Muscle layer of colon (tissue), 2 donors: ENCODE measurements around the gene GJC1.

Experiments
- H3K27ac ChIP-seq: one replicate; pipeline ENCODE4 v1.7.0; 2013; ENCODE audit warnings: low read depth, mild to moderate bottlenecking, low read length, moderate library complexity
- H3K27me3 ChIP-seq, 2 donors: one replicate each; pipeline ENCODE4 v1.7.0; 2013; ENCODE audit warnings: low read length in 2 of 2, mild to moderate bottlenecking in 2 of 2; ENCODE audit not compliant: insufficient read depth in 2 of 2, control insufficient read depth in 1 of 2
- H3K36me3 ChIP-seq: one replicate; pipeline ENCODE4 v1.7.0; 2013; ENCODE audit warnings: mild to moderate bottlenecking, low read length; ENCODE audit not compliant: insufficient read depth
- H3K4me1 ChIP-seq: one replicate; pipeline ENCODE4 v1.7.0; 2013; ENCODE audit warnings: mild to moderate bottlenecking, low read length; ENCODE audit not compliant: insufficient read depth
- H3K4me3 ChIP-seq, 2 donors: one replicate each; pipeline ENCODE4 v1.7.0; 2013; ENCODE audit warnings: low read length in 2 of 2, low read depth in 1 of 2, mild to moderate bottlenecking in 1 of 2, moderate library complexity in 1 of 2
- H3K9ac ChIP-seq: one replicate; pipeline ENCODE4 v1.7.0; 2013; ENCODE audit warnings: low read length
- H3K9me3 ChIP-seq: one replicate; pipeline ENCODE4 v1.7.0; 2013; ENCODE audit warnings: mild to moderate bottlenecking, low read length
- donor health status: abdominal sarcoma.
- donor health status: Adenocarcinoma of cecum.

GJC1 gene

GRCh38 chr17:44863061-44863918 lies 33.2 kb upstream of the GJC1 start:
- Histone ChIP-seq H3K4me1 (peaks cover 34% of the 10 kb centered on the region), H3K4me3 (no peak overlapping the region), H3K36me3 (peaks cover 59% of the 10 kb centered on the region), H3K27me3 (no peaks in the 10 kb centered on the region), H3K9ac (no peak overlapping the region), H3K9me3 (no peaks in the 10 kb centered on the region), H3K27ac (peak overlapping the region; percentile 78)

GRCh38 chr17:44862278-44862914 lies 32.3 kb upstream of the GJC1 start:
- H3K4me1 ChIP-seq, result peaks cover 26% of the 10 kb centered on the region
- no peak overlapping the region for H3K9ac ChIP-seq
- H3K4me3 ChIP-seq, result no peak overlapping the region
- H3K27ac ChIP-seq, result no peak overlapping the region
- no peaks in the 10 kb centered on the region for H3K9me3 ChIP-seq
- peaks cover 67% of the 10 kb centered on the region for H3K36me3 ChIP-seq
- no peaks in the 10 kb centered on the region for H3K27me3 ChIP-seq

GRCh38 chr17:44859701-44860100 lies 29.6 kb upstream of the GJC1 start:
- Histone ChIP-seq H3K9ac (no peak overlapping the region), H3K36me3 (peaks cover 85% of the 10 kb centered on the region), H3K27me3 (no peaks in the 10 kb centered on the region), H3K4me3 (no peak overlapping the region), H3K27ac (no peak overlapping the region), H3K4me1 (peaks cover 8% of the 10 kb centered on the region), H3K9me3 (no peaks in the 10 kb centered on the region)

DNA sequence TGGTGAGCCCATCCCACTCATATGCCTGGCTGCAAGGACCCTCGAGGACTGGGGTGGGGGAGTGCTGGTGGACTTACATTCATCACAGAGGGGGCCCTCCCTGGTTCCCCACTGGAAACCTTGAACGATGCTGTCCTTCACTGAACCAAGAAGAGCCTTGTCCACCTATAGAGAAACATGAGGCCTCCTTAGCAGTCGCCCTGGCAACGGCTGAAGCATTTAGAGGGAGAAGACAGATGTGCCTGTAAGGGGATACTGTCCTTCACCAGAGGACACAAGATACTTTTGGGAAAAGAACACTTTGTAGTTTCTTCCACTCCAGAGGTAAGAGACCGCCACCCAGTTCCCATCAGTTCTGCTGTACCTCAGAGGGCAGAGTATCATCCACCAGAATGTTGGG lies 24.1 kb upstream of the GJC1 start:
- no peaks in the 10 kb centered on the region for H3K27me3 ChIP-seq
- H3K9me3 ChIP-seq, result no peaks in the 10 kb centered on the region
- no peak overlapping the region for H3K4me3 ChIP-seq
- no peaks in the 10 kb centered on the region for H3K4me1 ChIP-seq
- no peak overlapping the region for H3K27ac ChIP-seq
- peaks cover 84% of the 10 kb centered on the region for H3K36me3 ChIP-seq
- H3K9ac ChIP-seq, result no peak overlapping the region

DNA sequence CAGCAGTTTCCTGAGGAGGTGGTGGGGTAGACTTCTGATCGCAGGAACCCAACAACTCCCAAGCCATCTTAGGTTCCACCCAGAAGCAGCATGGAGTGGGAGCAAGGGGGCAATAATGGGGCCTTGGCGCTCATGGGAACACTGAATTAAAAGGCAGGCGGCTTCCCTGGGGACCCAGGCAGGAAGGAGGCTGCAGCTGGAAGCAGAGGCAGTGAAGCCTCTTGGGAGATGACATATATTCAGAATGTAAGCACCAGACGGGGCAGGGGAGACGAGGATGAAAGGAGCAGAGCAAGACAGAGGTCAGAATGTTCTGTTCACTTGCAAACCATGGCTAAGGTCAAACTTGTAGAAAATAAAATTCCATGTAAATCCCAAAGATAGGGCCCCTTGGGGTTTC lies 20.5 kb upstream of the GJC1 start:
- Histone ChIP-seq H3K36me3 (peaks cover 51% of the 10 kb centered on the region), H3K27me3 (no peaks in the 10 kb centered on the region), H3K4me1 (no peaks in the 10 kb centered on the region), H3K4me3 (no peak overlapping the region), H3K9me3 (no peaks in the 10 kb centered on the region), H3K27ac (no peak overlapping the region), H3K9ac (no peak overlapping the region)

GRCh38 chr17:44850025-44850424 lies 19.9 kb upstream of the GJC1 start:
- no peak overlapping the region for H3K9ac ChIP-seq
- peaks cover 49% of the 10 kb centered on the region for H3K36me3 ChIP-seq
- no peaks in the 10 kb centered on the region for H3K4me1 ChIP-seq
- H3K4me3 ChIP-seq, result no peak overlapping the region
- H3K27ac ChIP-seq, result no peak overlapping the region
- H3K9me3 ChIP-seq, result no peaks in the 10 kb centered on the region
- H3K27me3 ChIP-seq, result no peaks in the 10 kb centered on the region

- H3K4me1 ChIP-seq, result peaks cover 8% of the 10 kb centered on the region
- no peaks in the 10 kb centered on the region for H3K27me3 ChIP-seq
- peaks cover 39% of the 10 kb centered on the region for H3K36me3 ChIP-seq
- no peak overlapping the region for H3K4me3 ChIP-seq
- no peak overlapping the region for H3K27ac ChIP-seq
- H3K9me3 ChIP-seq, result no peaks in the 10 kb centered on the region
- no peak overlapping the region for H3K9ac ChIP-seq
These were observed 18.9 kb upstream of the GJC1 start for GRCh38 chr17:44848961-44849489.

- Histone ChIP-seq H3K27ac (no peak overlapping the region), H3K9ac (no peak overlapping the region), H3K4me3 (no peak overlapping the region), H3K27me3 (no peaks in the 10 kb centered on the region), H3K36me3 (peaks cover 32% of the 10 kb centered on the region), H3K9me3 (no peaks in the 10 kb centered on the region), H3K4me1 (peaks cover 12% of the 10 kb centered on the region)
These were observed 18.2 kb upstream of the GJC1 start for GRCh38 chr17:44848257-44848795.

DNA sequence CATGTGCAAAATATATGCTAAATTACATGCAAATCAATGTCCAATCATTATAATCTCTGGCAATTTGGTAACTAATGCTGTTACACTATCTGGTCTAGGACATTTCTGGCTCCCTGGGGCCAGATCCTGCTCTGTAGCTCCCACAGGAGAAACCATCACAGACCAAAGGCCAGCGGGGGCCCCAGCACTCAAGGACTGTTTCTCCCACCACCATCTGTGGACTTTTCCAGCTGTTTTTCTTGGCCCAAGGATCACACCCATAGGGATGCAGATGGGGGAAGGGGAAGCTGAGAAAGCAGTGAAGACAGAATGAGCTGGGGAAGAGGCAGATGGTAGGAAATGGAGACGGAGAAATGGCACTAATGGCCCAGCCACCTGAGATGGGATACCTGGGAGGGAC lies 17.5 kb upstream of the GJC1 start, which contains the start of gene HIGD1B:
TSS of gene HIGD1B (plus strand) at position 298 of the 400 bp plus-strand sequence. CDS start 270 bp downstream, outside the sequence.
- Histone ChIP-seq H3K36me3 (peaks cover 25% of the 10 kb centered on the region), H3K27me3 (no peaks in the 10 kb centered on the region), H3K27ac (no peak within 1 kb of the TSS), H3K9ac (no peak within 1 kb of the TSS), H3K4me1 (peaks cover 20% of the 10 kb centered on the region), H3K4me3 (no peak within 1 kb of the TSS), H3K9me3 (no peaks in the 10 kb centered on the region)

- H3K4me1 ChIP-seq, result peaks cover 21% of the 10 kb centered on the region
- no peaks in the 10 kb centered on the region for H3K27me3 ChIP-seq
- H3K36me3 ChIP-seq, result peaks cover 15% of the 10 kb centered on the region
- no peak overlapping the region for H3K4me3 ChIP-seq
- H3K9ac ChIP-seq, result no peak overlapping the region
- no peak overlapping the region for H3K27ac ChIP-seq
- H3K9me3 ChIP-seq, result no peaks in the 10 kb centered on the region
These were observed 16.1 kb upstream of the GJC1 start for GRCh38 chr17:44846206-44846605.

DNA sequence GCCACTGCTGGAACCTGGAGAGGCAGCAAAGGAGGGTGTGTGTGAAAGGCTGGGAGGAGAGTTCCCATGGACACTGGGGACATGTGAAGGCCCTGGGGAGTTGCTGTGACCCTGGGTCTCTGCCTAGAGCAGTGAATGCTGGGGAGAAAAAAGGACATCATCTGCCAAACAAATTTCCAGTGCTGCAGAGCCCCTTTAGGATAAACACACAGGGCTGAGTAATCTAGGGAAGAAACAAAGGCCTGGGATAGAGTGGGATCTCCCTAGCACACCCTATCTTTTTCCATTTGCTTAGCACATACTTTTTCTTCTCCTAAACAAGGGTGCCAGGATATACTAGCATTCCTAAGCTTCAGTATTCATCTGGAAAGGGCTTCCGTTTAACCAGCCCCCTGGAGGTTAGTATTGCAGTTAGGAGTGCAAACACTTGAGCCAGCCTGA lies 14.3 kb upstream of the GJC1 start:
- H3K36me3 ChIP-seq, result no peaks in the 10 kb centered on the region
- H3K27ac ChIP-seq, result peak overlapping the region; percentile 41
- H3K9ac ChIP-seq, result no peak overlapping the region
- no peaks in the 10 kb centered on the region for H3K27me3 ChIP-seq
- H3K9me3 ChIP-seq, result no peaks in the 10 kb centered on the region
- H3K4me3 ChIP-seq, result no peak overlapping the region
- peaks cover 21% of the 10 kb centered on the region for H3K4me1 ChIP-seq
